Measurements from ENCODE around the gene EDARADD.

DNA sequence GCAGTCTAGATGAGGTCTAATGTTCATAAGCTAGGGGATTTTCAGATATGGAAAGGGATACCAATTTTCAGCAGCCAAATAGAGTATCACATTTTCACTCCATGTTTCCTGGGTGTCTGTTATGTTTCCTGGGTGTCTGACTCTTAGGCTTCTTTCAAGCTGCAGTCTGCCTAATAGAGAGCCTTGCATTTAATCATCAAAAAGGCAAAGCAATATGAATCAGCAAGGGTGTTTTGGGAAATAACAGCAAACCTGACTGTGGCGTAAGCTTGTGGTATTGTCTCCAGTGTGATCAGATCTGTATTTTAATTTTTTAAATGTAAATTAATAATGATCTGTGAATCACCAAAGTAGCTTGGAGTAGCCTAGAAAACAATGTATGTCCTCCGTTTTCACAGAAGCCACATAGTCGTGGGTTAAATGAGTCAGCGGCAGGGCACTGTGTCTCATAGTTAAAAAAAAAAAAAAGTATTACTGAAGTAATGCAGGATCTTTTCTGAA lies 140.1 kb downstream of the EDARADD start:
- TF ChIP-seq, protein P1, sequence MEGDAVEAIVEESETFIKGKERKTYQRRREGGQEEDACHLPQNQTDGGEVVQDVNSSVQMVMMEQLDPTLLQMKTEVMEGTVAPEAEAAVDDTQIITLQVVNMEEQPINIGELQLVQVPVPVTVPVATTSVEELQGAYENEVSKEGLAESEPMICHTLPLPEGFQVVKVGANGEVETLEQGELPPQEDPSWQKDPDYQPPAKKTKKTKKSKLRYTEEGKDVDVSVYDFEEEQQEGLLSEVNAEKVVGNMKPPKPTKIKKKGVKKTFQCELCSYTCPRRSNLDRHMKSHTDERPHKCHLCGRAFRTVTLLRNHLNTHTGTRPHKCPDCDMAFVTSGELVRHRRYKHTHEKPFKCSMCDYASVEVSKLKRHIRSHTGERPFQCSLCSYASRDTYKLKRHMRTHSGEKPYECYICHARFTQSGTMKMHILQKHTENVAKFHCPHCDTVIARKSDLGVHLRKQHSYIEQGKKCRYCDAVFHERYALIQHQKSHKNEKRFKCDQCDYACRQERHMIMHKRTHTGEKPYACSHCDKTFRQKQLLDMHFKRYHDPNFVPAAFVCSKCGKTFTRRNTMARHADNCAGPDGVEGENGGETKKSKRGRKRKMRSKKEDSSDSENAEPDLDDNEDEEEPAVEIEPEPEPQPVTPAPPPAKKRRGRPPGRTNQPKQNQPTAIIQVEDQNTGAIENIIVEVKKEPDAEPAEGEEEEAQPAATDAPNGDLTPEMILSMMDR (conservative IDR thresholded peaks at IDR 0.05): no peak
- TF ChIP-seq ZFX (IDR thresholded peaks at IDR 0.05): no peak
